GM19238 (cell line): Measurements from ENCODE around the gene KLHDC7A.
"Not testable (repeated sequence)": the region's sequence is repeated elsewhere in the genome, so short reads cannot be mapped to it uniquely, and the experiment has no call there.

Source experiments
- DNase-seq: peaks from one replicate; pipeline ENCODE4 v3.0.0; 2011; ENCODE audit warnings: low spot score; ENCODE audit not compliant: insufficient read length

The KLHDC7A gene

DNA sequence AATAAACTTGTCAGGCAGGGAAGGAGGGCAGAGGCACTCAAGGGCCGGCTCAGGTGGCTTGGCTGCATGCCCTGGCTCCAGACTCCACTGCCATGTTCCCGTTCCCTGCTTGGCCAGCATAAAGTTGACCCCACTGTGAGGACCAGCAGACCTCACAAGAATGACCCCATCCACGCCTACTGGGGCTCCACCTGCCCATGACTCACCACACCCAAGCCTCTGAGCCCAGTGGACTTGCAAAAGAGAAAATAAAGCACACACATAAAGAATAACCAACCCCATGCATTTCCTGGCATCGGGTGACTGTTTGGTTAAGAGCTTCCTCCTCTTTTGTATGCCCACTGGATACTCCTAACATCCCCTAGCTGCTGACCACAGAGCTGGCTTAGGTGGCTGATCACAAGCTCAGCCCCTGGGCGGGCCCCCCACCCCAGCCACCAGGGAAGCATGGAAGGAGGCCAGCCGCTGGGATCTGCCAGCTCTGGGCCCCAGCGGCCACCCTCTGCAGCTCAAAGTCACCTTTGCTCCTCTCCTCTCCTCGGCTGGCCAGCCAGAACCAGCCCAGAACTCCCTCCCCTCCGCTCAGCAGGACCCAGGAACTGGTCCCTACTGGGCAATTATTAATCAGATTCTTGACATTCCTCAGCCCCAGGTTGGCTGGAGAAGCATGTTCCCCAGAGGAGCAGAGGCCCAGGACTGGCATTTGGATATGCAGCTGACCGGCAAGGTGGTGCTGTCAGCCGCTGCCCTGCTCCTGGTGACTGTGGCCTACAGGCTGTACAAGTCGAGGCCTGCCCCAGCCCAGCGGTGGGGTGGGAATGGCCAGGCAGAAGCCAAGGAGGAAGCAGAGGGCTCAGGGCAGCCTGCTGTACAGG, at the start of gene KLHDC7A:
Gene KLHDC7A, plus strand, starts transcription at position 616 of the 875 bp plus-strand sequence. Its CDS starts 52 bp downstream, at position 668.
- no peak for DNase-seq

DNA sequence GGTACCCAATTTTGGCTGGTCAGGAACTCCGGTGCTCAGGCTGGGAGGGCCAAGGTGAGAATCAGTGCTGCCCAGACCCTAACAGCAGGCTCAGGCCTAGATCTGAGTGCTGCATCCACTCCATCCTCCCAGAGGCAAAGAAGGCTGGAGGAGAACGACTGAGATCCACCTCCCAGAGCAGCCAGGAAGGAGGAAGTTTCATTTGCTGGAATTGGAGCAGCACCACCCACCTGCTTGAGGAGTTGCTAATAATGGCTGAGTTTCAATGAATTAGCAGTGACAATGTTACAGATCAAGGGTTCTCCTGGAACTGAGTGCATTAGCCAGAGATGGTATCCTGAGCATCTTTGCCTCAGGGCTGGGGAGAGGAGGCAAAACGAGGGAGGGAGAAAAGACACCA, 46.7 kb upstream of the KLHDC7A start:
- no peak for DNase-seq

DNA sequence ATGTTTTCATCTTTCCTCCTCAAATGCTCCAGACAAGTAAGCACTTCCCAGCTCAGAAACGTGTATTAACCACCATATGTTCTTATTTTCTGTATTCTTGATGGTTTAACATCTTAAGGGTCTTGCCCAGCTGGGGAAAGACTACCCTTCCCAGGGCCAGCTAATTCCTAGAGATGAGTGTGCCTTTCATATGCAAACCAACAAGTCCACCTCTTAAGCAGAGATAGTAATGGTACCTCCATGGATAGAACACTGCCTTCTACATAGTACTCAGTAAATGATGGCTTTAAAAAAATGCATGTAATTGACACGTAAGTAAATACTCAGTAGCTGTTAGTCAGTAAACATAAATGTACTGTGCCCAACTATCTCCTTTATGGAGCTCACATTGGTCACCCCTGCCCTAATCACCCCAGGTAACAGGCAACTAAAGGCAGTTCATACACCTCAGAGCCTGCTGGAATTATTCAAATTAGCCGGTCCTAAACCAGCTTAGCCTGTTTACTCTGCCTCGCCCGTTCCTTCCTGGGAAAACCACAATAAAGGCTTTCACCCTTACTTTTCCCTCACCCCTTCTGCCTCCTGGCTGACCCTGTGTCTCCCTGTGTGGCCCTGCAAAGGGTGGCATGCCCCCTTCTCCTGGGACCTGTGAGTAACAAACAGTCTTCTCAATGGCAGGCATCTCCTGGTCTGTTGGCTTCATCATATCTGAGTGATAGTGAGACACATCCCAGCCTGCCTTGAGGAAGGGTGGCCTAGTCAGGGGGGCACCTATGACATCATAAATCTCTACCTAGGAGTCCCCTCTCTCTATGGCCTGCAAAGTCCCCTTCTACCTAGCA, 40.1 kb upstream of the KLHDC7A start:
- DNase-seq, result no peak

DNA sequence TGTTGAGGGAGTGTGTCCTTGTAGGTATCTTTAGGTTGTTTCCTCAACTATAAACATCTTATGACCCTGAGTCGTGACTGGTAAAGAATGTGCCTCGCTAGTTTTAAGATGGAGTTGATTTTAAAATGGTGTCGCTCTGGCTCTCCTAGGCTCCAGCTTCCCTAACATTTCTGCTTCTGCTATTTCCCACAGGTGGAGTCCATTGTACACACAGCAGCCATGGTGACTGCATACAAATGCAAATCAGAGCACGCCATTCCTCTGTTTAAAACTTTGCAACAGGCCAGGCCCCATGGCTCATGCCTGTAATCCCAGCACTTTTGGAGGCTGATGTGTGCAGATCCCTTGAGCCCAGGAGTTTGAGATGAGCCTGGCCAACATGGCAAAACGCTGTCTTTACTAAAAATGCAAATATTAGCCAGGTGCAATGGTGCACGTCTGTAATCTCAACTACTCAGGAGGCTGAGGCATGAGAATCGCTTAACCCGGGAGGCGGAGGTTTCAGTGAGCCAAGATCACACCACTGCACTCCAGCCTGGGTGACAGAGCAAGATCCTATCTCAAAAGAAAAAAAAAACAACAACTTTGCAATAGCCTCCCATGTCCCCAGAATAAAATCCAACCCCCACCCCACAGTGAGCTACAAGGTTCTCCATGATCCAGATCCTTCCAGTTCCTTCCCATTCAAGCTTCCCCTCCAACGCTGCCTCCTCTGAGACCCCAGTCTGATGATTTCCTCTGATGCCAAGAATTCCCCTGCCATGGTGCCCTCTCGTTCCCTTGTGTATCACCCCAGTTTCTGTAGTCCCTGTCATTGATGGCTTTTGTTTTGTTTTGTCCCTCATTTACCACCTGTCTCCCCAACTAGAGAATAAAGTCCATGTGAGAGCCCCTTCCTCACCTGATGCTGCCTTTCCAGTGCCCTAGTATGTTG, 36.9 kb upstream of the KLHDC7A start:
- no peak for DNase-seq

DNA sequence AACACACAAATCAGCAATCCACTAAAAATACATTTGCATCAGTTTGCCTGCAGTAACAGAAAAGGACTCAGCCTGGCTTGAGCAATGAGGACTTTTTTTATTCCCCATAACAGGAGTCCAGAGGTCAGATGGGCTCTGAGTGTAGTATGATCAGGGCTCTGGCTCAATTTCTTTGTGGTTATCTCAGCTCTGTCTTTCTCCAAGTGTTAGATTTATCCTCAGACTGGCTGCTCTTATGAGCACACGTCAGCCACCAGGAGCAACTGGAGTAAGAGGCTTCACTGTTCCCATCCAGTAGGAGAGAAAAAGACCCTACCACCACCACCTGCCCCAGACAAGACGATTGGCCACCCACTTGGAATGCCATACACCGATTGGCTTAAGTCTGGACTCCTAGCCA, 36.2 kb upstream of the KLHDC7A start:
- no peak for DNase-seq

DNA sequence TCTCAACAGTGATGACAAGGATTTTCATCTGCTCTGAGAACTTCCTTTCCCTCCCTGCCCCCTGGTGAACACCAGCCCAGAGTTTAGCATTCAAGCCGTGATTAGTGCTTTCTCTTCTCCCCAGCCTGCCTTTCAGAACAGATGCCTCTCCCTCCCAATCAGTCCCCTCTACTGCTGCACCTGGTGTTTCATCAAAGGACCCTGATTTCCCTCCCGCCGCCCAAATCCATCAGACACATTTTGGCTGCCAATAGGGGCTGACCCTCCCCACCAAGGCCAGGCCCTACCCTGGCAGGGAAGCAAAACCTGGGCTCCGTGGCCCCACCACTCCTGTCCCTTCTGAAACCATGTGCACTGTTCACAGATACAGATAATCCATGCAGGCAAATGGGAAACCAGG, 34.0 kb upstream of the KLHDC7A start:
- DNase-seq, result no peak

DNA sequence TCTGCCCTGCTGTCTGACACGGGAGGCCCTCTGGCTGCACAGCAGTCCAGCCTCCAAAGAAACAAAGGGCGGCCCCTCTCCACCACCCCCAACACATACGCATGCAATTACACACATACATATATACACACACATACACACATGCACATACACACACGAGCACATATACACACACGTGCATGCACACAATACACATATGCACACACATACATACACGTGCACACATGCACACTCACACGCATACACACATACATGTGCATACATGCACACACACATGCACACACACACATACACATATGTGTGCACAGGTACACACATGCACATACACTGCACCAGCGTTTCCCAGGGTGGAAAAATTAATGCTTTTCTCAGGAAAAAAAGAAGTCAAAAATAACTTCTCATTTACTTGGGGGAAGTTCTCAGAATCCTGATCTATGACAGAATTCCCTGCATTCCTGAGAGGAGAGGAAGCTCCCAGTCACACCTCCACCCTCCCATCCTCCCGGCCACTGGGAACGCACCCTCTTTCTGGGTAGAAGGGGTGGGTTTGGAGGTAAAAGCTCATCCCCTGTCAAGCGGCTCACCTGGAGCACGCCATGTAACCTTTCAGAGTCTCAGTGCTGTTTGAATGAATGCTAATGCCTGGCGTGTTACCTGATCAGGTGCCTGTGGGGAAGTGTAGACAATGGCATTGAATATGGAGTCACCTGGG, 33.1 kb upstream of the KLHDC7A start:
- DNase-seq, result no peak

DNA sequence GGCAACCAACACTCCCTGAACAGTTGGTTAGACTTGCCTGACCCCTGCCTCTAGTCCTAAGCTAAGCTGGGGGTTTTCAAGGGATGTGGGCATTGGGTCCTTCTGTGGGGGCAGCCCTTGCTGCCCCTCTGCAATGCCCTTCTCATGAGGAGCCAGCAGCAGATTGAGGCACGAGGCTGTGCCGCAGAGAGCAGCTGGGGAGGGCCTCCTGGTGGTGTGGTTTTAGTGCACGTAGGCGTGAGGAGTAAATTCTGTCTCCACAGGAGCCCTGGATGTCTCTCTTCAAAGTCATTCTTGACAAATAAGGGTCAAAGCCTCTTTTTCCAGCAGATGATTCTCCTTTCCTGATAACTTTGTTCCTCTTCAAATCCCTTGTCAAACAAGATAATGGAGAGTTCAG, 31.8 kb upstream of the KLHDC7A start:
- DNase-seq, result no peak

DNA sequence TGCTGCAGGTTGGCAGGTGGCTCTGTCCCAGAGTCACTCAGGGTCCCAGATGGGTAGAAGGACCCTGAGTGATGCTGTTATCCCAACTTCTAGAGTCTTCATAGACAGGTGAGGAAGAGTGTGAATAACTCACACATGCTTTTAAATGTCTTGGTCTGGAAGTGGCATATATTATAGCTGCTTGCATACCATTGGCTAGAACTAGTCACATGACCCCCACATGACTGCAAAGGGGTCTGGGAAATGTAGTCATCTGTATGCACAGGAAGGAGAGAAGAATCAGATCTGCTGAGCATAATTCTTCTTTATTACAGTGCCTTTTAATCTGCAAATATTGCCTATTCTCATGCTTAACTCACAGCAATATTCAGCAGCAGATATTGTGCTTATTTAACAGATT, 28.2 kb upstream of the KLHDC7A start:
- DNase-seq, result no peak

DNA sequence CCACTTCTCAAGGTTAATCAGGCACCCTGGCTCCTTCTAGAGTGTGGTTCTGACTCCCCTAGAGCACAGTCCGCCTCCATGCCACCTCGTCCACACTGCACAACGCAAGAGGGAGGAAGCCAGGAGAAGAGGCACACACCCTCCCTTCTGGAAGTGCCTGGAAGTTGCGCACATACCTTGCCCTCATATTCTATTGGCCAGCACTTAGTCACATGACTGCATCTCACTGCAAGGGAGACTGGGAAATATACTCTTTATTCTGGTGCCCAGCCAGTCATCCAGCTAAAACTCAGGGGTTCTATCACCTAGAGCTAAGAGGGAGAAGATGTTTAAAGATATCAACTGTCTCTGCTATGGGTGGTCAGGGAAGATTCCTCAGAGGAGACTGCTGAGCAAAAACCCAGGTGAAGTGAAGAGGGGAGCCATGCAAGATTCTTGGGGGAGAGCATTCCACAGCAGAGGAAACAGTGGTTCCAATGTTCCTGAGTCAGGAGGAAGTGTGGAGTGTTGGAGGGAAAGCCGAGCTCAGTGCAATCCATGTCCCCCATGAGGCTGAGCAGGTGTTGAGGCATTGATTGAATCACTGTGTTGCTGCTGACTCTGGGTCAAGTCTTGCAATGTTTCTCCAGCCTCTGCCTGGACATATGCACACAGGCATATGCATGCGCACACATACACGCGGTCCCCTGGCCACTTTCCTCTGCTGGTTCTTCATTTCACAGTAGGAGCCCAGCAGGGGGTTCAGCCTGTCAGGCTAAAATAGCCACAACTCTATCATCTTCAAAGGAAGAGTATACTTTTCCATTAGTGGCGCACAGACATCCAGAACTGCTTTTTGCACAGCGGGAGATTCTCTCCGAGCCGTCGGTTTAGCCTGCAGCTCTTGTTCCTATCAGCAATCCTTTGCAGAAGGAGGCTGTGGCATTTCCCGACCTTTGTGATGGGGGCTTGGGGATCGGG, 22.3 kb upstream of the KLHDC7A start:
- DNase-seq, result no peak

DNA sequence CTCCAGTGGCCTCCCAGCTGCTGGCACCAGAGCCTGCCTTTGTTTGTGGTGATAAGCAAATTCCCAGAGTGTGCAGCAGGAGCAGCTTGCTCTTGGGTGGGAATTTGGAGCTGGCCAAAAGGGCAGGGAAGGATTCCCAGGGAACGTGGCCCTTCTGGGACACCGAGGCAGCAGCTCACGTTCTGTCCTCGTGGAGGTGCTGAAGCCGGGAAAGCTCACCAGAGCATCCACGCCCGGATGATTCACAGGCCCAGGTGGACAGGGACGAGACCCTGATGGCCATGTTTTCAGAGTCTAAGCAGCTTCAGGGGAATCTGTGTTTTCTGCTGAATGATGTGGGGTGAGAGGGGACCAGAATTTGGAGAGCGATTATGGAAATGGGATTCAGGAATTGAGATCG, 19.1 kb upstream of the KLHDC7A start:
- DNase-seq, result no peak

DNA sequence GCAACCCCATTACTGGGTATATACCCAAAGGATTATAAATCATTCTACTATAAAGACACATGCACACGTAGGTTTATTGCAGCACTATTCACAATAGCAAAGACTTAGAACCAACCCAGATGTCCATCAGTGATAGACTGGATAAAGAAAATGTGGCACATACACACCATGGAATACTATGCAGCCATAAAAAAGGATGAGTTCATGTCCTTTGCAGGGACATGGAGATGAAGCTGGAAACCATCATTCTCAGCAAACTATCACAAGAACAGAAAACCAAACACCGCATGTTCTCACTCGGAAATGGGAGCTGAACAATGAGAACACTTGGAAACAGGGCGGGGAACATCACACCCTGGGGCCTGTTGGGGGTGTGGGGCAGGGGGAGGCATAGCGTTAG, 18.2 kb upstream of the KLHDC7A start:
- not testable (repeated sequence) for DNase-seq

DNA sequence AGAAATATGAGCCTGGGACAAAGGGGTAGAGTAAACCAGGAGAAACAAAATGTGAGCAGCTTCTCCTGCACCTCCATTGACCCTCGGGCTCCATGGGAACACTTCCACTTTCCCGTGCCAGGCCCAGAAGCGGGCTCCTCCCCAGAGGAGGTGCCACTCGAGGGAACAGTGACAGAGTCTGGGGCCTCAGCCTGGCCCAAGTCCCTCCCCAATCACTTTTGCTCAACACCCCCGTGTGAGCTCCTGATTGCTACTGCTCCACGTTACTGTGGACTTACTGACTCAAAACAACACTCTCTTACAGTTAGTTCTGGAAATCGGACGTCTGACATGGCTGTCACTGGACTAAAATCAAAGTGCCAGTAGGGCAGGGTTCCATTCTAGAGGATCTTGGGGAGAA, 17.7 kb upstream of the KLHDC7A start:
- DNase-seq, result no peak

DNA sequence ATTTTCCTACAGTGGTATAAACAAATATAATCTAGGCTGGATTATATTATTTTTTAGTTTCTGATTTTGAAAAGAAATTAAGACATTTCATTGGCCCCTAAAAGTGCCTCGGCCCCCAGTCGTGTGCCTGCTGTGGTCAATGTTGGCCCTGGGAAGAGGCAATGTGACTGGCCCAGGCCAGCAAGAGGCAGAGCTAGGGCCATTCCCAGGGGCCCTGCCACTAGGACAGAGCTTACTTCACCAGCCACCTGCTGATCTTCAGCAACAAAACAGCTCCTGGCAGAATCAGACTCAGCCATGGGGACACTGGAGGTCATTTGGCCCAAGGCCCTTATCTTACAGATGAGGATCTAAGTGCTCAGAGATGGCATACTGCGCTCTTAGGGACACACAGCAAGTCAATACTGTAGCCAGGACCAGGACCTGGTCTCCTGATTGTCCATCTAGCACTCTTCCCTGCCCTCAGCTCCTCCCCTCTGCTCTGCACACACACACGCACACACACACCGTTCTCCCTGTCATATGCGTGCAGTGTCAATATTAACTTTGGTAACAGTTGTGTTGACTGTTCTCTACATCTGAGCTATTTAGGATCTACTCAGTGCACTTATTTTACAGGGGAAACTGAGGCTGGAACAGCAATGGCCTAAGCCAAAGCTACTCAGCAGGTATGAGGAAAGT, 16.6 kb upstream of the KLHDC7A start:
- no peak for DNase-seq

DNA sequence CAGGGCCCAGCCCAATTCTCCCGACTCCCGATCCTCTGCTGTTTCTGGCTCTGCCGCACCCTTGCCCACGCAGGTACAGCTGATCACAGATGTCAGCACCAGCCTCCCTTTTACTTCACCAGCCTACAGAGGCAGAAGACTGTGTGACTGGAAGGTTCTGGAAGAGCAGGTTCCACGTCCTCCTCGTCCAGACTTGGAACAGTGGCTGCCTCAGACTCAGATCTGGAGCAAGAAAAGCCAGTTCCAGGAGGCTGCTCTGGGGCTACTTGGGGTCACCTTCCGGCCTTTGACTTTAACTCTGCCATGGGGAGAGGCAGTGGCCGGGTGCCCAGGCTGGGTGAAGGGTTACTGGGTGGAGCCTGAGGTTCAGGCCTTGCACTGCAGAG, 16.1 kb upstream of the KLHDC7A start:
- DNase-seq, result no peak

DNA sequence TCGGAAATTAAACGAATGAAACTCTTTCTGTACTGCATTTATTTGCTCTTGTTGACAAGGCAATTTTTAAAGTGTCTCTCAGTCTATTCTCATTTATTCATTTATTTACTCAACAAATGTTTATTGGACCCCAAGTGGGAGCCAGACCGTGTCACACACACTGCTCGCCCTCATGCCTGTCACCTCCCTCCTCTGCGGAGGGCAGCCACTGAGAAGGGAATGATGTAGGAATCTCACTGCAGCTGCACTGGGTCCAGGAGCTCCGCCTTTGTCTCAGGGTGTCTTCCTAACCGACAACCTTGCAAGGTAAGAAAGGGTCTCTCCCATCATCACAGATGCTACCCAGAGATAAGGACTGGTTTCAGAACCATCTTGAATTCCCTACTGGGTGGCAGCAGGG, 14.1 kb upstream of the KLHDC7A start:
- DNase-seq, result no peak

DNA sequence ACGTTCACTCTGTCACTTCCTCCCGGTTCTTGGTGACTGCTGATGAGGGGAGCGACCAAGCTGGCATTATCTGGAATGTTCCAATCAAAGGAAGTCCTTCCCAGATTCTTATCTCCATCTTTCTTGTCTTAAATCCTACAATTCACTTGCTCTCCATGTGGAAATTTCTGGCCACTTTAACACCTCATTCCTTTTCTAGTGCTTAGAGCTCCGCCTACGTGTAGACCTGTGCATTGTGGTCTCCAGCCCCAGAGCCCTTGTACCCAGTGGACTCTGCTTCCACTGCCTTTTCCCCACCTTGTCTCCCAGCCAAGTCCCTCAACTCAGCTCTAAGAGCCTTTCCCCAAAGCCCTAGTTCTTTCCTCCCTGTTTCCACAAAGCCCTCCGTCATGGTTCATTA, 12.2 kb upstream of the KLHDC7A start:
- DNase-seq, result no peak

DNA sequence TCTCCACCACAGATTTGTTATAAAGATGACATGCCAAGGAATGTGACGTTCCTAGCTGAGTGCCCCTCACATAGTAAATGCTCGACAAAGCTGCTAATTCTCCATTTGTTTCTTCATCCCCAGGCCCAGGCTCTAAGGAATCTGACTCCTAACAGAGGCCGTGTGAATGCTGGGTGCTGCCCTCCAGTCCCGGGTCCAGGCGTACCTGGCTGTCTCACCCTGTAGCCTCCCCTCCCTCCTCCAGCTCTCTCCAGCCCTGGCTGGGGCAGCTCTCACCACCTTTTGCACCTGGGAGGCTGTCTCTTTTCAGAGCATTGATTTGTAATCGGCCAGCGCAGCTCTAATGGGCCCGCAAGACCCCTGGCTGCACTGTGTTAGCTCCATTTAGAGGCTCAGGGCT, 11.2 kb upstream of the KLHDC7A start:
- DNase-seq, result no peak
